PC-9 (cell line): Measurements from ENCODE around the gene TGFB1.

Source experiments
- EZH2 ChIP-seq: fragments of 200-600 bp; sonication (generic); IDR thresholded peaks from 2 replicates; pipeline ENCODE4 v1.8.0; 2017; ENCODE audit warnings: antibody characterized with exemption, low read depth
- TF ChIP-seq, protein P1 (sequence below): fragments of 200-600 bp; sonication (generic); conservative IDR thresholded peaks from 2 replicates; pipeline ENCODE4 v1.6.1; 2017; ENCODE audit warnings: mixed run types, antibody characterized with exemption, mild to moderate bottlenecking, moderate library complexity

DNA sequence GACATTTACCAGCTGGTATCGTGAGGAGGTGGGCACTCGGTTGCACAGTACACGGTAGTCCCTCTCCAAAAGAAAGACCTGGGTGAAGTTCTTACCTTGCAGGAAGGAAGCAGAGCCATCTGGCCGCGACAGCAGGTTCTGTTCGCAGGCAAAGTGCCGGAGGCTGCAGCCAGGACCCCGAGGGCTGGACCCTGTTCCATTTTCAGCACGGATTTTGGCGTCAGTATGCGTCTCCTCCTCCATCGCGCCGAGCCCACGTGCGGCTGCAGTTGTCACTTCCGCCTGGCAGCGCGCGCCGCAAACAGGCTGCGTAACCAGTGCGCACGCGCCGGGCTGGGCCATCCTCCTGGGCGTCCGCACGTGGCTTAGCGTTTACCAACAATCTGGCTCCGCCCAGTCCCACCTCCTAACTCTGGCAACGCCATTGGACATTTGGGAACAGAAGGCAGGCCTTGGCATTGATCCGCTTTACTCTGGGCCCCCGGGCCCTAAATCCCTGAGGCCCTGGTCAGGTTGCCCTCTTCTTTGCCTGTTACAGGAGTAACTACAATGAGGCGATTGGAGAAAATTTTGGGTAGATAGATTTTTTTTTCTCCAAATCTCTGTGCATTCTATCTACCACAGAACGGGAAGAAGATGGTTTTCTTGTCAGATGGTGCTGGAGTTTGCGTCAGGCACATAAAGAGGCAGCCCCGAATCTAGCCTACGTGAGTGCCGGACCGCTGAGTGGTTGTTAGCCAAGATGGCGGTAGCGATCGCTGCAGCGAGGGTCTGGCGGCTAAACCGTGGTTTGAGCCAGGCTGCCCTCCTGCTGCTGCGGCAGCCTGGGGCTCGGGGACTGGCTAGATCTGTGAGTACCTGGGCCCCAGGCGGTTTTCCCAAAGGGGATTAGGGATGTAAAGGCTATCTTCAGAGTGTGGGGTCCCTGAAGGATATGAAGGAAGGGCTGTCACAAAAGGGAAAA is 43.6 kb upstream of the TGFB1 start, which contains the start of the genes BCKDHA and EXOSC5:
- TF ChIP-seq EZH2 = no peak
- TF ChIP-seq, protein P1, sequence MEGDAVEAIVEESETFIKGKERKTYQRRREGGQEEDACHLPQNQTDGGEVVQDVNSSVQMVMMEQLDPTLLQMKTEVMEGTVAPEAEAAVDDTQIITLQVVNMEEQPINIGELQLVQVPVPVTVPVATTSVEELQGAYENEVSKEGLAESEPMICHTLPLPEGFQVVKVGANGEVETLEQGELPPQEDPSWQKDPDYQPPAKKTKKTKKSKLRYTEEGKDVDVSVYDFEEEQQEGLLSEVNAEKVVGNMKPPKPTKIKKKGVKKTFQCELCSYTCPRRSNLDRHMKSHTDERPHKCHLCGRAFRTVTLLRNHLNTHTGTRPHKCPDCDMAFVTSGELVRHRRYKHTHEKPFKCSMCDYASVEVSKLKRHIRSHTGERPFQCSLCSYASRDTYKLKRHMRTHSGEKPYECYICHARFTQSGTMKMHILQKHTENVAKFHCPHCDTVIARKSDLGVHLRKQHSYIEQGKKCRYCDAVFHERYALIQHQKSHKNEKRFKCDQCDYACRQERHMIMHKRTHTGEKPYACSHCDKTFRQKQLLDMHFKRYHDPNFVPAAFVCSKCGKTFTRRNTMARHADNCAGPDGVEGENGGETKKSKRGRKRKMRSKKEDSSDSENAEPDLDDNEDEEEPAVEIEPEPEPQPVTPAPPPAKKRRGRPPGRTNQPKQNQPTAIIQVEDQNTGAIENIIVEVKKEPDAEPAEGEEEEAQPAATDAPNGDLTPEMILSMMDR = no peak
